Activated CD8-positive, alpha-beta memory T cell treated with anti-CD3 and anti-CD28 coated beads for 4 hours (primary cell): Measurements from ENCODE around the gene FAM83E.
"Not testable (repeated sequence)": the region's sequence is repeated elsewhere in the genome, so short reads cannot be mapped to it uniquely, and the experiment has no call there.

ENCODE experiments used
- DNase-seq, 2 donors: peaks; one replicate each; pipeline ENCODE4 v3.0.0-alpha.2; 2020; ENCODE audit warnings: low read depth in 2 of 2

Gene FAM83E

GRCh38 chr19:48641850-48642249 is 27.0 kb upstream of the FAM83E start:
- no peak for DNase-seq

GRCh38 chr19:48639483-48640375 is 24.9 kb upstream of the FAM83E start:
- DNase-seq, result no peak

- no peak for DNase-seq
These were observed 24.0 kb upstream of the FAM83E start for GRCh38 chr19:48638831-48639381.

GRCh38 chr19:48637948-48638830 is 23.3 kb upstream of the FAM83E start:
- peak; percentile 55 to 75 for DNase-seq

- DNase-seq, result peak; percentile 99 to 100
These were observed 22.6 kb upstream of the FAM83E start for GRCh38 chr19:48637449-48637947.

- no peak for DNase-seq
These were observed 22.1 kb upstream of the FAM83E start, which contains the start of gene DBP for GRCh38 chr19:48636859-48637448. TSS of gene DBP (minus strand) at chr19:48637379. CDS start at chr19:48636994, 385 bp downstream.

GRCh38 chr19:48635966-48636858 is 21.3 kb upstream of the FAM83E start:
- no peak for DNase-seq

GRCh38 chr19:48635263-48635965 is 20.5 kb upstream of the FAM83E start:
- DNase-seq, result peak; percentile 55 to 57

- peak; percentile 81 to 83 for DNase-seq
These were observed 19.8 kb upstream of the FAM83E start for GRCh38 chr19:48634424-48635262.

- no peak for DNase-seq
These were observed 19.1 kb upstream of the FAM83E start for GRCh38 chr19:48634036-48634342.

- DNase-seq, result no peak
These were observed 18.5 kb upstream of the FAM83E start for GRCh38 chr19:48633148-48634035.

- DNase-seq, result no peak
These were observed 17.8 kb upstream of the FAM83E start for GRCh38 chr19:48632692-48633147.

- DNase-seq, result not testable (repeated sequence)
These were observed 17.4 kb upstream of the FAM83E start for GRCh38 chr19:48632286-48632685.

- DNase-seq, result no peak
These were observed 16.3 kb upstream of the FAM83E start for GRCh38 chr19:48631225-48631624.

- DNase-seq, result no peak
These were observed 15.6 kb upstream of the FAM83E start for GRCh38 chr19:48630296-48631063.

GRCh38 chr19:48629599-48630295 is 14.9 kb upstream of the FAM83E start:
- no peak for DNase-seq

GRCh38 chr19:48629297-48629598 is 14.4 kb upstream of the FAM83E start:
- DNase-seq, result no peak
